ENCODE data around the gene MC5R.
"Not testable (repeated sequence)": the region's sequence is repeated elsewhere in the genome, so short reads cannot be mapped to it uniquely, and the experiment has no call there.

The MC5R gene

DNA sequence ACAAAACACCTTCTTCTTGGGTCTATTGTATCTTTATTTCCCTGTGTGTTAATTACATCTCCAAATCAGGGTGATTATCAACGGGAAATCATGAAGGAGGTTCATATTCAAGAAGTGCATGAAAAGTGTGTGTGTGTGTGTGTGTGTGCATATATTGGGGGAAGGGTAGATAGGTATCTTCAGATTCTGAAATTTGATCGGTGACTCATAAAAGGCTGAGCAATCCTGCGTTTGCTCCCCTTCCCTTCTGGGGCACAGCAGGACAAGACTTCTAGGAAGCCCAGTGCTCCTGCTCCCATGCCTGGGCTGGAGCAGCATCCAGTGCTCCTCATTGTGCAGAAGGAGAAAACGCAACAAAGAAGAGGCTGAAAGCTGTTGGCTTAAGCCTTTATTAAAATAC, 25.8 kb downstream of the MC5R start:
- no peak for DNase-seq (ENCODE audit: low read depth, low spot score)

- DNase-seq (ENCODE audit: low read depth, low spot score) = not testable (repeated sequence)
Measured at GRCh38 chr18:13862898-13863297, 38.9 kb downstream of the MC5R start.

GRCh38 chr18:13868501-13869271, 44.7 kb downstream of the MC5R start:
- DNase-seq (ENCODE audit: low read depth, low spot score) = no peak

DNA sequence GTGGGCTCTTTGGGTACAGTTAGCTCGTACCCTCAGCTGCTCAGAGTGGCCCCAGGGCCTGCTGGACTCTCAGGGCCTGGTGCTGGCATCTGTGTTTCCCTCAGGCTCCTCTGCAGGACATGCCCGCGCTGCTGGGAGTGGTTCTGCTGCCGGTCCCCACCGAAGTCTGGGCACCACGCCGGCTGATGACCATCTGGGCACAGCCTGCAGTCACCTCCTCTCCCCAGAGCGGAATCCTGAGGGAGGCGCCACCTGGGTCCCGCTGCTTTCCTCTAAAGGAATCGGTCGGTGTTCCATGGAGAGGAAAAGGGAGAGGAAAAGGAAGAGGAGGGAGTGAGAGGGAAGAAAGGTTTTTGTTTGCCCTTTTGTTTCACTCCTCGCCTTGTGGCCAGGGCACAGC, 47.8 kb downstream of the MC5R start:
- no peak for DNase-seq (ENCODE audit: low read depth, low spot score)

DNA sequence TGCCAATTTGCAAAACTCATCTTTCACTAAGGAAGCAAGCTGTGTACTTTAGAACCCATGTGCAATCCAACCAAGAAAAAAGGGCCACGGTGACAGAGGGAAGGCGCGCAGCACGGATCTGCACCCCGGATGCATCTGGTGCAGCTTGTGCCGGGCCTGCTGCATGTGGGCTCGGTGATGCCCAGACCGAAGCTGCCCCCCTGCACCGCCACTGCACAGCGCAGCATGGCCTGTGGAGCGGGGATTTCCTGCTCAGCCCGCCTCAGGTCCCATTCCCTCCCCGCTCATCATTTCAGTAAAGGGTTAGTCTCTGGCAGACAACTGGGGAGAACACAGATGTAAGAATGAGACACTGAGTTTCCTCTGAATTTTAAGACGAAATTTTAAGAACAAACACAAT, 48.4 kb downstream of the MC5R start:
- no peak for DNase-seq (ENCODE audit: low read depth, low spot score)

DNA sequence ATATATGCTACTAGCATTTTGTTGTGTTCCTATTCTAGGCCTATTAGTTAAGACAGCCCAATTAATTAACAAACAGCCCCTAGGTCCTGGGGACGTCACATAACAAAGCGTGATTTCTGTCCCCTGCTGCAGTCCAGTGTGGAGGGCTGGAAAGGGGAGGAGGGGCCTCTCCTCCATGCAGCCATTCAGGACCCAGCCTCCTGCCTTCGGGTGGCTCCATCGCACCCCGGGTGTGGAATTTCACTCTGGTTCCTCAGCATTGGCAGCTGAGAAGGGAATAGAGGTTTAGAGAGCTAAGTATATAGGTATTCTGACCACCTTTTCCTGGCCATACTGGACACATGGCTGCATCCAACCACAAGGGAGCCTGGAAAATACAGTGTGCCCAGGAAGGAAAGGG, 49.0 kb downstream of the MC5R start:
- no peak for DNase-seq (ENCODE audit: low read depth, low spot score)

DNA sequence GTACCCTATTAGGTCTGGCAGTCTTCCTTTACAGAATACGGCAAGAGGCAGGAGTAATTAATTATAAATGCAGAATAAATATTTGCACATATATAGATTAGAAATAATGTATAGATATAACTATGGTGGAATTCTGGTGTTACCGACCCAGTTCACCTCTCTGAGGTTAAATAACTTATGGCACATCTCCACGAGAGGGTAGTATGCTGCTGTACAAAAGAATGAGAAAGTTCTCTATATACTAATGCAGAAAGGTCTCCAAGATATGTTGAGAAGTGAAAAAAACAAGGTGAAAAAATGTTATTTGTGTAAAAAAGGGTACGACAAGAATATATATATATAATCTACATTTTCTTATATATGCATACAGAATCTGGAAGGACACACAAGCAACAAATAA, 50.6 kb downstream of the MC5R start:
- no peak for DNase-seq (ENCODE audit: low read depth, low spot score)

Data from activated CD4-positive, CD25-positive, alpha-beta regulatory T cell treated with anti-CD3 and anti-CD28 coated beads, Interleukin-2, amount 50 U/mL, for 16 hours (primary cell).